GM18873 (cell line): ENCODE results near the gene TSKS.

Experiments used
- ATAC-seq: cut with Tn5 transposase; IDR thresholded peaks from one replicate; pipeline ENCODE4 v1.9.1; 2021; ENCODE audit warnings: mild to moderate bottlenecking, moderate library complexity, moderate number of reproducible peaks; ENCODE audit not compliant: unreplicated experiment, low FRiP score

Gene TSKS, protein sequence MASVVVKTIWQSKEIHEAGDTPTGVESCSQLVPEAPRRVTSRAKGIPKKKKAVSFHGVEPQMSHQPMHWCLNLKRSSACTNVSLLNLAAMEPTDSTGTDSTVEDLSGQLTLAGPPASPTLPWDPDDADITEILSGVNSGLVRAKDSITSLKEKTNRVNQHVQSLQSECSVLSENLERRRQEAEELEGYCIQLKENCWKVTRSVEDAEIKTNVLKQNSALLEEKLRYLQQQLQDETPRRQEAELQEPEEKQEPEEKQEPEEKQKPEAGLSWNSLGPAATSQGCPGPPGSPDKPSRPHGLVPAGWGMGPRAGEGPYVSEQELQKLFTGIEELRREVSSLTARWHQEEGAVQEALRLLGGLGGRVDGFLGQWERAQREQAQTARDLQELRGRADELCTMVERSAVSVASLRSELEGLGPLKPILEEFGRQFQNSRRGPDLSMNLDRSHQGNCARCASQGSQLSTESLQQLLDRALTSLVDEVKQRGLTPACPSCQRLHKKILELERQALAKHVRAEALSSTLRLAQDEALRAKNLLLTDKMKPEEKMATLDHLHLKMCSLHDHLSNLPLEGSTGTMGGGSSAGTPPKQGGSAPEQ

DNA sequence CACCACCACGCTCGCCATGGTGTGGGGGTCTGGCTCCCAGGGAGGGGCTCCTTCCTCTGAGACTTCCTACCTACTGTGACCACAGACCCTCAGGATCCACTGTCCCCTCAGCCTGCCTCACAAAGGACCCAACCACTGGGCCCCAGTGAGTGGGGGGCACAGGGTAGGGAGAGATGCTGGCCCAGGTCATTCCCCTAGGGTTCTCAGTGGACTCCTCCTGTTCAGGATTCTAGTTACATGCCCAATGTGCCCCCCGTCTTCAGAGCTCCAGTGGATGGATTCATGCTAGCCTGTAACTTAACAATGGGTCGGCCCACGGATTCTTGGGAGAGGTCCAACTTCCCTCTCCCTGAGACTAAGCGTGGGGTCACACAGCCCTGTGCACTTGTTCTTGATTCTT is at the start of gene TSKS:
TSS of gene TSKS (minus strand) at position 77 of the 400 bp plus-strand sequence. CDS start at position 18, 59 bp downstream.
- ATAC-seq: no peak

DNA sequence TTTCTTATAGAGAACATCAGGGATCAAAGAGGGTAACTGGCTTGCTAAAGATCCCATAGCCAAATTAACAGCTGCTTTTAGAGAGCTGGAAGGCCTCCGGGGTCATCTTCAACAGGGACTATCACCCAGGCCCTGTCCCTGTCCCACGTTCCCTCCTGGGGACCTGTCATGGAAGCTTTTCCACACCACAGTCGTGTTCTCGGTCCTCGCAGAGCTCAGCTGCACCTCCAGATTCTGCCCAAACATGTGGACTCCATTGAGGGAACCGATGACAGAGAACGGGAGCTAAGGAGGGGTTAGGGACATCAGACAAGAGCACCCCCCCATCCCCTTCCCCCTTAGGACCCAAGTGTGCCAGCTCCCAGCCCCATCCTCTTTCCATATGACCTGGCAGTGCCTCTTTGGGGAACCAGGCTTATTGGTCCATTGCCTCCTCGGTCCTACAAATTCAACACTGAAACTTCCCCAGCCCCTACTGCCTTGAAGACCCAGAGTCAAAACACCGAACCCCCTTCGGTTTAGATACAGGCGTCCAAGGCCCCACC is 49.4 kb upstream of the TSKS start:
- no peak for ATAC-seq

DNA sequence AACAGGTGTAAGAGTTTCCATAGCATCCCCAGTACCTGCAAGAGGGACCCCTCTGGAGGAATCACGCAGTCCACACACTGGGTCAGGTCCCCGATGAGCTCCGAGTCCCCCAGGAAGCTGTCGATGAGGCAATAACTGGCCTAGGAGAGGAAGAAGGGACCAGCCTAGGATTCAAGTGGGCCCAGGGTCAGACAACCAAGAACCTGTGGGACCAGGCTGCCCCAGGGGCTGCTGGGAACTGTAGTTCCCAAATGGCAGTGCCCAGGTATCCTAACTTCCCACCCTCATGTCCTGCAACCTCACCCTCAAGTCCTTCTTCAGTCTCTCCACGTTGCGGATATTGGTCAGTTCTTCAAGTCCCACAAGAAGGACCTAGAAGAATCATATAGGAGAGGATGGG is 48.2 kb upstream of the TSKS start:
- no peak for ATAC-seq

DNA sequence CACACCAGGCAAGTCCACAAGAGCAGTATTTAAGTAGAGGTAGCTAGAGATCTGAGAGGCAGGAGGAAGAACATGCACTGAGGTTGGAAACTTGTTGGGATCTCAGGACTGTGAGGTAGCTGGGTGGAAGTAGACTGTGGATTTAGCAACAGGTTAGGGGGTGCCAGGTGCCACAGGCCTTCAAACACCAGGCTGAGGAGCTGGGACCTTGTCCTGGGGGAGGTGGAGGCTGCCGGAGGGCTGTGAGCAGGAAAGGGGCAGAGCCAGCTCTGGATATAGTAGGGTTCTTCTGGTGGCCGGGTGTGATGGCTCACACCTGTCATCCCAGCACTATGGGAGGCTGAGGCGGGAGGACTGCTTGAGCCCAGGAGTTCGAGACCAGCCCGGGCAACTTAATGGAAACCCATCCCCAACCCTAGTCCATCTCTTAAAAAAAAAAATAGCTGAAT is 46.9 kb upstream of the TSKS start:
- no peak for ATAC-seq

DNA sequence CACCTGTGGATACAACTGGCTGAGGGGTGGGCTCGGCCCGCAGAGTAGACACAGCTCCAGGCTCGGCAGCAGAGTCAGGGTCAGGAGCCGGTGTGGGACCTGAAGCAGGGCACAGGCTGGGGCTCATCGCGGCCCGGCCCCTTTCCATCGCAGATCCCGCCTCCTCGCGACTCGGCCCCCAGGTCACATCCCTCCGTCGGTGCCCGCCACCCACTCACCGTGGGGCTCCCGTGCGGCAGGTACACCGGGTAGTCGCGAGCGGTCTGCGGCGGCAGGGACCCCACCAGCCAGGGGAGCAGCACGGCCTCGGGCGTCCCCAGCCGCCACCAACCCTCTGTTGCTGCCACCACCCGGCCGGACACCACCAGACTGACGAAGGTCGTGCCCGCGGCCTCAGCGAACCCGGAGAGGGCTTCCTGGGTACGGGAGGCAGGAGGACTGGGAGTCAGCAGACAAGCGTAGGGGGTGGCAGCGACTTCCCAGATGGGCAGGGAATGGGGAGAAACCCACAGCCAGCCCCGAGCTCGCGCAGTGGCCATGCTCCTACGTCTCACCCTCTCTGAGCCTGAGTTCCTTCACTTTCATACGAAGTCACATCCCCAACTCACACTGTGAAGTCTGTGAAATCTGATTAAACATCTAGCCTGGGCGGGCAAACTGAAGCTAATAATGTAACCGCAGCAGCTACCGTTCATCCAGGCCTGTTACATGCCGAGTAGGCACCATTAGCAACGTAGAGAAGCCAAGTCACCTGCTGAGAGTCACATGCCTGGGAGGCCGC is 46.2 kb upstream of the TSKS start:
- no peak for ATAC-seq

DNA sequence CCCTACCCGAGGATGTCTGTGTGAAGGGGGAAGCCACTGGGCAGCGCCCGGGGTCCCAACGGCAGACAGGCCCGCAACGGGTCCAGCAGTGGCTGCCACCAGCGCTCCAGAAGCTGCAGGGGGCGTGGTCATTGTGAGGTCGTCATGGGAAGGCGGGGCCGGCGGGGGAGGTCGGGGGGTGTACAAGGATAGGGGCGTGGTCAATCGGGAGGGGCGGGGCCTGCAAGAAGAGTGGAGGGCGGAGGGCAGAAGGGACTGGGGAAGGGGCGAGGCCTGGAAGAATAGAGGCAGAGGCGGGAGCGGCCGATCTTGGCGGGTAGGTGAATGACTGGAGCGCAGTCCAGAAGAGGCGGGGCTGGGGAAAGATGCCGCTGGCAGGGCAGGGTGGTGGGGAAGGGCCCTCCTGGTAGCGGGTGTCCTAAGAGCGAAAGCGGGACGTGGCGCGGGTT is 45.6 kb upstream of the TSKS start:
- no peak for ATAC-seq

DNA sequence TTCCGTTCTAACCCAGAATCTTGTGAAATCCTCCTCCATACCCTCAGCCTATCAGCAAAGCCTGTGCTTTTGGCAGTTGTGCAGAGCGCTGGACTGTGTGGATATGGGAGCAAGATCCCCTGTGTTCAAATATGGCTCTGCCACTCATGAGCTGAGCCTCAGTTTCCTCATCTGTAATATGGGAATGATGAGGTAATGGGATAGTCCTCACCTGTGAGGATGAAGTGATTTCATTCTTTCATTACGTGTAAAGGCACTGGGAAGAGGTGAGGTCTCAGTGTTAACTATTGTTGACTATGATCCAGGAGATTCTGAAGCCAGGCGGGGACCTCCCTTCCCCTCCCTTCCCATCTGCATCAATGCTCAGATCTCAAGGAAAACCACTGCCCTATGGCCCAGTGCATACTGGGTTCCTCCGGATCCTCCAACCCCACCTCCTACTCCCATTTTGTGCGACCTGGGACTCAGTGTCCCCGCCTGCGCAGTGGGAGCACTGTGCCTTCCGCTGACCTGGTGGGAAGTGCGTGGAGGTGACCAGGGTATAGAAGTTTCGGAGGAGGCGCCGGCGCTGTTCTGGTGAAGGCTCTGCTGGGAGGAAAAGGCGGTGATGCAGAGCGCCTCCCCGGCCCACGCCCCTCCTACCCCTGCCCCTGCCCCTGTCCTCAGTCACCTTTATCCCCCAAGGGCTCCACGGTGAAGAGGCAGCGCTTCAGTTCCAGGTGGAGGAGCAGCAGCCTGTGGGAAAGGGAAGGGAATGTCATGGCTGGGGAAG is 45.0 kb upstream of the TSKS start:
- no peak for ATAC-seq

DNA sequence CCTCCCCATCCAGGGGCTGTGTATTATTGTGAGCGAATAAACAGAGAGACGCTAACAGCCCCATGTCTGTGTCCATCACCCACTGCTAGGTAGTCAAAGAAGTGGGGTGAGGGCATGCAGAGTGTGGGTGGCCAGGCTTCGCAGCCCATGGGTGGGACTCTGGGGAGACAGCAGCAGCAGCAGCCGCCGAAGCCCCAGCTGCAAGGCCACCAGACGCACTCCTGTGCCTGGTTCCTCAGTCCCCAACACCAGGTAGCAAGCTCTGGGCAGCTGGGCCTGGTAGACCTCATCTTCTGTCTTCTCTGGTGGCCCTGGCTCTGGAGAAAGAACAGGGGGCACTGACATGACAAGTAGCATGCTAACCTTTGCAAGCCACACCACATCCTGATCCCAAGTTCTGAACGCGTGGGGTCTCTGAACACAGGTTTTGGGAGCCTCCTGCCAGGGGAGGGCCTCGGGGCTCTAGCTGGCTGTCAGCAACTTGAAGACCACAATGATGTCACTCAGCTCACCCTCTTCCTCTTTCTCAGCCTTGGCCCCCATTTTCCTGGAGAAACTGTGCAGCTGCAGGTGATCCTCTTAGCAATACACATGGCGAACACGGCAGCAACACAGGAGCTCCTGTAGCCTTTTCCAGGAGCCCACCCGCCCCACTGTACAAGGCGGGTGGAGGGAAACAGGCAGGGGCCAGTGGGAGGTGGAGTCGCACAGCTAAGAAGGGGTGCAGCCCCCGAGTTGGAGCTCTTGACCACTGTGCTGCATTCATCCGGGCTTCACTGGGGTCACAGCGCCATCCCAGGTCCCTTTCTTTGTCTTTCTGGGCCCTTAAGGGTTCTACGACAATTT is 44.2 kb upstream of the TSKS start:
- ATAC-seq: no peak

DNA sequence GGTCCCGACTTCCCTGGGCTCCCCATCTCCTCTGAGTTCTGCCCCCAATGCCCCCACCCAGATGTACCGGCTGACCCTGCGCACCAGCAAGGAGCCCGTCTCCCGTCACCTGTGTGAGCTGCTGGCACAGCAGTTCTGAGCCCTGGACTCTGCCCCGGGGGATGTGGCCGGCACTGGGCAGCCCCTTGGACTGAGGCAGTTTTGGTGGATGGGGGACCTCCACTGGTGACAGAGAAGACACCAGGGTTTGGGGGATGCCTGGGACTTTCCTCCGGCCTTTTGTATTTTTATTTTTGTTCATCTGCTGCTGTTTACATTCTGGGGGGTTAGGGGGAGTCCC is 43.5 kb upstream of the TSKS start:
- ATAC-seq: no peak

DNA sequence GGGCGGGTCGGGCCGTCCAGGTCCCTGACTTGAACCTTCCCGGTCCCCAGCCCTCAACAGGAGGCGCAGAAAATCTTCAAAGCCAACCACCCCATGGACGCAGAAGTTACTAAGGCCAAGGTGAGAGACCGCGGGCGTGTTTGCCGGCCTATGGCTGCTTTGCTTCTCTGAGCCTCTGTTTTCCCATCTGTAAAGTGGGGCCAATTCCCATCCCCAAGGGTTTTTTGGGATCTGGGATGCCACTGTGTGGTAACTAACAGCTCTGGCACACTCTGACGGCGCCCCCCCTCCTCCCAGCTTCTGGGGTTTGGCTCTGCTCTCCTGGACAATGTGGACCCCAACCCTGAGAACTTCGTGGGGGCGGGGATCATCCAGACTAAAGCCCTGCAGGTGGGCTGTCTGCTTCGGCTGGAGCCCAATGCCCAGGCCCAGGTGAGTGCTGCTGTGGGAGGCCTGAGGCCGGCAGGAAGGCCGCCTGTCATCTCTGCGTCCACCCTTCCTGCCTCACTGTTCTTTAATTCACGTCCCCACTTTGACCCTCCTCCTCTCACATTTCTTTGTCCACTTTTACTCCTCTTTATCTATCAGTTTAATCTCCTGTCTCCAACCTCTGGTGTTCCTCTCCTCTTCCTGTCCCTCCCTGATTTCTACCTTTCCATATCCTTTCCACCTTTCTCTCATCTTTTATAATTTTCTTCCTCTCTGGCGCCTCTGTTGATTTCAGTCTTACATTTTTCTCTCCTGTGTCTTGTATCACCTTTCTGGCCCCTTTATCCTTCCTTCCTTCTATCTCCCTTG is 42.9 kb upstream of the TSKS start:
- no peak for ATAC-seq

DNA sequence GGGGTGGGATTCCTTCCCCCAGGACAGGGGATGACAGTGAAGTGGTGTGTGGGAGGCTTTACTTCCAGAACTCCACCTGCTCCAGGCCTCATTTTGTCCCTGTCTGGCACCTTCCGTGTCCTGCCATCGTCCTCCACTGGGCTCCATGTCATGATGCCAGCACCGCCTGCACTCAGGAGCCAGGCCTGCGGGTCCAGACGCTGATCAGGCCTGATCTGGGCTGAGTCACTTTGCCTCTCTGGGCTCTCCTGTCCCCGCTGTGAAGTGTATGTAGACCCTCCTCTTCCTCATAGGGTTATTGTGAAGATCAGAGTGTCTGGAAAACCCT is 40.4 kb upstream of the TSKS start:
- no peak for ATAC-seq

DNA sequence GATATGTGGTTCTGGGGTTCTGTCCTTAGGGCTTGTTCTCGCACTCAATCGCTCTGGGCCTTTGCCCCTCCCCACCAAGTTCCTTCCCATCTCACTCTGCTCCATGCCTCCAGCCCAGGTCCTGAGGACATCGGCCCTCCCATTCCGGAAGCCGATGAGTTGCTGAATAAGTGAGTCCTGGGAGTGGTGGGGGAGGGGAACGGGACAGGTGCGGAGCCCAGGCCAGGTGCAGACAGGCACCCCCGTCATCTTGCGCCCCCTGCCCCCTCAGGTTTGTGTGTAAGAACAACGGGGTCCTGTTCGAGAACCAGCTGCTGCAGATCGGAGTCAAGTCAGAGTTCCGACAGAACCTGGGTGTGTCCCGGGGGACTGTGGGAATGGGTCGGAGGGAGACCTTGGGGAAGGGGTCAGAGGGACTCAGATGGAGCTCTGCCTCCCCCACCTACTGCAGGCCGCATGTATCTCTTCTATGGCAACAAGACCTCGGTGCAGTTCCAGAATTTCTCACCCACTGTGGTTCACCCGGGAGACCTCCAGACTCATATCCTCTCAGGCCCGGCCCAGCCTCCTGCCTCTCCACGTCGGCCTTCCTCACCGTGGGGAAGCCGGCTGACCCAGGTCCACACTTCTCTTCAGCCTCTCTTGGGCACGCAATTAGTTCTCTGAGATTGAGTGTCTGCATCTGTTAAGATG is 39.9 kb upstream of the TSKS start:
- ATAC-seq: no peak

DNA sequence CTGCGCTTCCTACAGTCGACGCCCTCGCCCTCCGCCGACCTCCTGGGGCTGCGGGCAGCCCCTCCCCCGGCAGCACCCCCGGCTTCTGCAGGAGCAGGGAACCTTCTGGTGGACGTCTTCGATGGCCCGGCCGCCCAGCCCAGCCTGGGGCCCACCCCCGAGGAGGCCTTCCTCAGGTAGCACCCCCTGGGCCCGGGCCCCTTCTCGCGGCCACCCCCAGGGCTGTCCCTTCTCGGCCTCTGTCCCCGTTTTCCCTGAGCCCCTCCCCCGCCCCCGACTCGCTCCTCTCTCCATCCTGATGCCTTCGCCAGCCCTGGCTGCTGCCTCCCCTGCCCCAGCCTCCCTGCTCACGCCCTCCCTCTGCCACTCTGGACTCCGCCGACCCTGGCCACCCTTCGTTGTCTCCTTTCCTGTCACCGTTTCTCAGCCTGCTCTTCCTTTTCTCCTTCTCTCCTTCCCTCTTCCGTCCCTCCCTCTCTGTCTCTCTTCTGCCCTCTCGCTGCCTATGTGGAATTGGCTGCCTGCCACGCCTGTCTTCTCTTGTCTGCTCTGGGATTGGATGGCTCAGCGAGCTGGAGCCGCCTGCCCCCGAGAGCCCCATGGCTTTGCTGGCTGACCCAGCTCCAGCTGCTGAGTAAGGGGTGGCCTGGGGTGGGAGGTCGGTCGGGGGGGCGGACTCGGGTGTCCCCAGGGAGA is 39.0 kb upstream of the TSKS start:
- ATAC-seq: no peak

DNA sequence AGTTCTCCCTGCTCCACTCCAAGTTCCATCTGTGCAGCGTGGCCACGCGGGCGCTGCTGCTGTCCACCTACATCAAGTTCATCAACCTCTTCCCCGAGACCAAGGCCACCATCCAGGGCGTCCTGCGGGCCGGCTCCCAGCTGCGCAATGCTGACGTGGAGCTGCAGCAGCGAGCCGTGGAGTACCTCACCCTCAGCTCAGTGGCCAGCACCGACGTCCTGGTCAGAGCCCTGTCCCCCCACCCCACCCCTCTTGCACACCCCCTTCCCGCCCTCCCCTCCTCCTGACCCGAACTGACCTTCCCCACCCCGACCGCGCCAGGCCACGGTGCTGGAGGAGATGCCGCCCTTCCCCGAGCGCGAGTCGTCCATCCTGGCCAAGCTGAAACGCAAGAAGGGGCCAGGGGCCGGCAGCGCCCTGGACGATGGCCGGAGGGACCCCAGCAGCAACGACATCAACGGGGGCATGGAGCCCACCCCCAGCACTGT is 38.3 kb upstream of the TSKS start:
- ATAC-seq: no peak

DNA sequence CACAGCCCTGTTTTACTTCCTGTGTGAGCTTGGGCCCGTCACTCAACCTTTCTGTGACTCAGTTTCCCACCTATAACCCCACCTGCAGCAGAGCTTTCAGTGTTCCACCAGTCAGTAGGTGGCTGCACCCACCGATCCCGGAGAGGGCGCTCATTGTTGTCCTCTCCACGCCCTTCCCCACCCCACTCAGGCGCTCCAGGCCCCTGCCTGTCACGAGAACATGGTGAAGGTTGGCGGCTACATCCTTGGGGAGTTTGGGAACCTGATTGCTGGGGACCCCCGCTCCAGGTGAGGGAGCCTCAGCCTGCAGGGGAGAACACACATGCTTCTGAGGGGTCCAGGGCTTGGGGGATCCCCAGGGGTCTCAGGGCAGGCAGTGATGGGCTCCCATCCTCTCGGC is 37.7 kb upstream of the TSKS start:
- ATAC-seq: no peak

DNA sequence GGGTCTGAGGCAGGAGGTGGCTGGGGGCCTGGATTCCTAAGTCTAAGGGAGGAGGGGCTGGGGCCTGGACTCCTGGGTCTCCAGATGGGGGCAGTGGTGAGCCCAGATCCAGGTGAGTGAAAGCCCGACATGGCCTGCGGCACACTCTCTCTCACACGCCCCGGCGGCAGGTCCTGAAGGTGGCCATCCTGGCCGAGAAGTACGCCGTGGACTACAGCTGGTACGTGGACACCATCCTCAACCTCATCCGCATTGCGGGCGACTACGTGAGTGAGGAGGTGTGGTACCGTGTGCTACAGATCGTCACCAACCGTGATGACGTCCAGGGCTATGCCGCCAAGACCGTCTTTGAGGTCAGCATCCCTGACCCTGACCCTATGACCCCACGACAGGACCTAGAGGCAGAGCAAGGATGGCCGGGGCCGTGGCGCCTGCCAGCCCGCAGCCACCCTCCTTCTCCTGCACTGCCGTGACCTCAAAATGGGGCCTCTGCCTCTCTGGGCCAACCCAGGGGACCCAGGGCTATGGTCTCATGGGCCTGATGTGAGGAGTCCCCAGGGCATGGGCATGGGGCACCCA is 36.8 kb upstream of the TSKS start:
- no peak for ATAC-seq

DNA sequence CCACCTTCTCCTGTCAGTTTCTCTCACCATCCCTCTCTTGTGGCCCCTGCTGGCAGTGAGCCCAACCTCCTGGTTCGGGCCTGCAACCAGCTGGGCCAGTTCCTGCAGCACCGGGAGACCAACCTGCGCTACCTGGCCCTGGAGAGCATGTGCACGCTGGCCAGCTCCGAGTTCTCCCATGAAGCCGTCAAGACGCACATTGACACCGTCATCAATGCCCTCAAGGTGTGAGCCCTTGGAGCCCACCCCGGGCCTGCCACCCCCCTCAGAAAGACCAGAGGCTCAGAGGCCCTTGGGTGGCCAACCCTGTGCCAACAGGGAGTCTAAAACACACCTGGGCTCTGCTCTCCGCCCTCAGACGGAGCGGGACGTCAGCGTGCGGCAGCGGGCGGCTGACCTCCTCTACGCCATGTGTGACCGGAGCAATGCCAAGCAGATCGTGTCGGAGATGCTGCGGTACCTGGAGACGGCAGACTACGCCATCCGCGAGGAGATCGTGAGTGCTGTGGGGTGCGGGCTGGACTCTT is 36.2 kb upstream of the TSKS start:
- no peak for ATAC-seq
